Body of pancreas (tissue), 4 donors: ENCODE measurements around the gene AP4B1. TPM values are rescaled to one million over a fixed set of nuclear protein-coding genes. Genes with fewer than 3 reads are reported as not detected.
"Not testable (repeated sequence)": the region's sequence is repeated elsewhere in the genome, so short reads cannot be mapped to it uniquely, and the experiment has no call there.

Experiments
- ATAC-seq: fragments of 150-250 bp; one replicate; pipeline ENCODE4 v1.9.1; 2016
- DNase-seq, 4 donors: peaks; one replicate each; pipeline ENCODE4 v3.0.0-alpha.2; 2019
- H3K27ac ChIP-seq, 4 donors: fragments of 200-600 bp; sonication (generic); 1 replicate in 3 of 4; 2 replicates in 1 of 4; pipeline versions ENCODE4 v1.5.1 to v1.6.1; 2016 to 2019; ENCODE audit warnings: mild to moderate bottlenecking in 1 of 4, mixed read lengths in 1 of 4, moderate library complexity in 1 of 4
- H3K27me3 ChIP-seq, 2 donors: fragments of 200-600 bp; sonication (generic); one replicate each; pipeline ENCODE4 v1.6.0; 2016; ENCODE audit warnings: mild to moderate bottlenecking in 1 of 2
- H3K36me3 ChIP-seq, 2 donors: fragments of 200-600 bp; sonication (generic); replicated peaks in 1 of 2; 2 replicates each; pipeline ENCODE4 v1.5.1; 2016; ENCODE audit warnings: low read depth in 2 of 2; ENCODE audit not compliant: insufficient read depth in 1 of 2
- H3K4me1 ChIP-seq: fragments of 200-600 bp; sonication (generic); one replicate; pipeline ENCODE4 v1.6.0; 2016
- H3K4me3 ChIP-seq, 2 donors: fragments of 200-600 bp; sonication (generic); 1 replicate in 1 of 2; 2 replicates in 1 of 2; pipeline ENCODE4 v1.5.1; 2016 to 2019
- H3K9me3 ChIP-seq, 3 donors: fragments of 200-600 bp; sonication (generic); 1 replicate in 2 of 3; 2 replicates in 1 of 3; pipeline ENCODE4 v1.5.1; 2016
- CTCF ChIP-seq, 7 experiments: fragments of 450-650 bp in 4 of 7; fragments of 200-600 bp in 3 of 7; sonication (generic) in 3 of 7; IDR thresholded peaks; one replicate each; pipeline ENCODE4 v1.5.1; 2016 to 2019; ENCODE audit warnings: antibody characterized with exemption in 7 of 7
- POLR2A ChIP-seq, 3 donors: fragments of 450-650 bp; IDR thresholded peaks; one replicate each; pipeline ENCODE4 v1.6.1; 2016; ENCODE audit warnings: antibody characterized with exemption in 3 of 3, mild to moderate bottlenecking in 2 of 3
- WGBS, 2 donors: methylation state at CpG; one replicate each; pipeline ENCODE4 v1.1.5; 2017; 5-methylcytosine and 5-hydroxymethylcytosine counted together
- intact Hi-C: fragments of 100-400 bp; cut with DNase I; formaldehyde crosslinking; loops from one replicate; pipeline ENCODE4 v1.15.1; 2023
- total RNA-seq, 2 donors: library from RNA; depleted of rRNA; stranded (reverse); fragments of >200 nt; gene quantifications; one replicate each; pipeline ENCODE4 v1.1.0, GENCODE V29; 2016

Gene AP4B1
- total RNA-seq, 2 donors from 2014 or later: 21.3 to 33.0 TPM

- Histone ChIP-seq H3K27me3 (no peaks in the 10 kb centered on the region), H3K4me1 (no peaks in the 10 kb centered on the region), H3K4me3 (no peak overlapping the region), H3K36me3 (no peaks in the 10 kb centered on the region), H3K27ac (no peak overlapping the region), H3K9me3 (no peaks in the 10 kb centered on the region)
- 94 to 98% methylated on average over 4 of the region's 4 CpGs for WGBS, 2 donors
- DNase-seq (no peak), ATAC-seq (no peak)
- no peak for TF ChIP-seq POLR2A (IDR thresholded peaks at IDR 0.05)
- no peak for TF ChIP-seq CTCF (IDR thresholded peaks at IDR 0.05)
- intact Hi-C loops: no loop called here
Measured at GRCh38 chr1:113855630-113856400, 48.8 kb downstream of the AP4B1 start.

- intact Hi-C loops: no loop called here
- Histone ChIP-seq H3K4me3 (no peak overlapping the region), H3K27me3 (no peaks in the 10 kb centered on the region), H3K4me1 (no peaks in the 10 kb centered on the region), H3K27ac (no peak overlapping the region), H3K9me3 (no peaks in the 10 kb centered on the region), H3K36me3 (no peaks in the 10 kb centered on the region)
- TF ChIP-seq CTCF (IDR thresholded peaks at IDR 0.05) (no peak), POLR2A (IDR thresholded peaks at IDR 0.05) (no peak)
- ATAC-seq (no peak), DNase-seq (no peak)
- 82 to 85% methylated on average over 1 of the region's 1 CpG for WGBS, 2 donors
Measured at GRCh38 chr1:113854234-113854633, 50.4 kb downstream of the AP4B1 start.

GRCh38 chr1:113852694-113853093, 51.9 kb downstream of the AP4B1 start:
- intact Hi-C loops, ATAC-seq, H3K4me3 ChIP-seq: not testable (repeated sequence)

GRCh38 chr1:113850127-113850796, 54.3 kb downstream of the AP4B1 start:
- DNase-seq (no peak), ATAC-seq (no peak)
- H3K4me1 ChIP-seq: no peaks in the 10 kb centered on the region
- intact Hi-C loops: no loop called here
- no peaks in the 10 kb centered on the region for H3K9me3 ChIP-seq
- H3K27ac ChIP-seq: no peak overlapping the region
- TF ChIP-seq POLR2A (IDR thresholded peaks at IDR 0.05) (no peak), CTCF (IDR thresholded peaks at IDR 0.05) (no peak)
- WGBS, 2 donors: 63 to 73% methylated on average over 3 of the region's 3 CpGs
- H3K4me3 ChIP-seq: no peak overlapping the region
- H3K36me3 ChIP-seq: no peaks in the 10 kb centered on the region
- H3K27me3 ChIP-seq: no peaks in the 10 kb centered on the region

More at GRCh38 chr1:113852694-113853093, 51.9 kb downstream of the AP4B1 start:
- not testable (repeated sequence) for H3K4me1 ChIP-seq, H3K36me3 ChIP-seq, H3K27ac ChIP-seq, DNase-seq, H3K9me3 ChIP-seq, H3K27me3 ChIP-seq
- 71 to 84% methylated on average over 6 of the region's 6 CpGs for WGBS, 2 donors

- no peaks in the 10 kb centered on the region for H3K27me3 ChIP-seq
- no peaks in the 10 kb centered on the region for H3K9me3 ChIP-seq
- no peaks in the 10 kb centered on the region for H3K36me3 ChIP-seq
- no peak overlapping the region for H3K4me3 ChIP-seq
- no peak overlapping the region for H3K27ac ChIP-seq
- TF ChIP-seq POLR2A (IDR thresholded peaks at IDR 0.05): no peak
- no peak for TF ChIP-seq CTCF (IDR thresholded peaks at IDR 0.05)
- intact Hi-C loops: no loop called here
- DNase-seq (no peak), ATAC-seq (no peak)
- H3K4me1 ChIP-seq: no peaks in the 10 kb centered on the region
Measured at GRCh38 chr1:113849072-113849471, 55.5 kb downstream of the AP4B1 start.
